Loucy (cell line): ENCODE data around the gene VPS4B.

Source experiments
- H2AFZ ChIP-seq: fragments of 200-600 bp; sonication (generic); 2 replicates; pipeline ENCODE4 v1.6.0; 2016; ENCODE audit warnings: antibody characterized with exemption, mild to moderate bottlenecking, low read length, moderate library complexity
- H3F3A ChIP-seq: fragments of 200-600 bp; 2 replicates; pipeline ENCODE4 v1.6.0; 2016; ENCODE audit warnings: antibody characterized with exemption, low read depth, mild to moderate bottlenecking
- H3K27me3 ChIP-seq: fragments of 200-600 bp; sonication (generic); 2 replicates; pipeline ENCODE4 v1.6.1; 2014; ENCODE audit warnings: low read length, mild to moderate bottlenecking; ENCODE audit not compliant: insufficient read depth, poor library complexity, severe bottlenecking
- H3K36me3 ChIP-seq: fragments of 200-600 bp; sonication (generic); 2 replicates; pipeline ENCODE4 v1.6.1; 2016; ENCODE audit warnings: low read length; ENCODE audit not compliant: insufficient read depth
- H3K4me1 ChIP-seq: fragments of 200-600 bp; sonication (generic); 2 replicates; pipeline ENCODE4 v1.5.1; 2014; ENCODE audit warnings: low read length, mild to moderate bottlenecking; ENCODE audit not compliant: insufficient read depth, poor library complexity, severe bottlenecking
- H3K4me2 ChIP-seq: fragments of 200-600 bp; sonication (generic); 2 replicates; pipeline ENCODE4 v1.6.0; 2014; ENCODE audit warnings: antibody characterized with exemption, low read length, low read depth, mild to moderate bottlenecking; ENCODE audit not compliant: poor library complexity, severe bottlenecking
- H3K4me3 ChIP-seq: fragments of 200-600 bp; sonication (generic); 2 replicates; pipeline ENCODE4 v1.5.1; 2014; ENCODE audit warnings: low read length, mild to moderate bottlenecking, mixed read lengths; ENCODE audit not compliant: poor library complexity, severe bottlenecking
- H3K79me2 ChIP-seq: fragments of 200-600 bp; sonication (generic); 2 replicates; pipeline ENCODE4 v1.6.1; 2014; ENCODE audit warnings: low read length; ENCODE audit not compliant: insufficient read depth
- H3K9ac ChIP-seq: fragments of 200-600 bp; sonication (generic); 2 replicates; pipeline ENCODE4 v1.6.0; 2014; ENCODE audit warnings: mild to moderate bottlenecking, low read depth, low read length, moderate library complexity; ENCODE audit not compliant: poor library complexity, severe bottlenecking
- H3K9me2 ChIP-seq: fragments of 200-600 bp; sonication (generic); replicated peaks from 2 replicates; pipeline ENCODE4 v1.6.1; 2016; ENCODE audit warnings: low read depth, low read length, mixed read lengths
- H3K9me3 ChIP-seq: fragments of 200-600 bp; sonication (generic); 2 replicates; pipeline ENCODE4 v1.6.1; 2014; ENCODE audit warnings: mild to moderate bottlenecking, antibody characterized with exemption, low read length, low read depth; ENCODE audit not compliant: insufficient read depth
- H4K20me1 ChIP-seq: fragments of 200-600 bp; sonication (generic); 2 replicates; pipeline ENCODE4 v1.6.0; 2014; ENCODE audit warnings: antibody characterized with exemption, low read length, mild to moderate bottlenecking; ENCODE audit not compliant: insufficient read depth, poor library complexity, severe bottlenecking
- CTCF ChIP-seq: fragments of 200-600 bp; sonication (generic); conservative IDR thresholded peaks from 2 replicates; pipeline ENCODE4 v1.5.1; 2014; ENCODE audit warnings: mild to moderate bottlenecking, antibody characterized with exemption, low read length
- EZH2phosphoT487 ChIP-seq: fragments of 200-600 bp; IDR thresholded peaks from 2 replicates; pipeline ENCODE4 v1.6.1; 2018; ENCODE audit warnings: antibody characterized with exemption, mild to moderate bottlenecking, moderate library complexity, borderline replicate concordance

Gene VPS4B

GRCh38 chr18:63339920-63340484 is 82.3 kb downstream of the VPS4B start:
- H3K79me2 ChIP-seq, result no peaks in the 10 kb centered on the region
- H3K4me1 ChIP-seq, result no peaks in the 10 kb centered on the region
- no peak overlapping the region for H3K9ac ChIP-seq
- H3F3A ChIP-seq, result no peaks in the 10 kb centered on the region
- H3K4me3 ChIP-seq, result no peak overlapping the region
- no peaks in the 10 kb centered on the region for H3K27me3 ChIP-seq
- peaks cover 24% of the 10 kb centered on the region; the same call in 1 of the 2 replicates for H3K36me3 ChIP-seq
- TF ChIP-seq EZH2phosphoT487 (no peak), CTCF (peak; percentile 83)
- H3K4me2 ChIP-seq, result no peak overlapping the region
- no peaks in the 10 kb centered on the region for H4K20me1 ChIP-seq
- no peaks in the 10 kb centered on the region for H3K9me2 ChIP-seq
- no peaks in the 10 kb centered on the region for H3K9me3 ChIP-seq
- no peak overlapping the region for H2AFZ ChIP-seq
